GM18520 (cell line): ENCODE data around the gene EPN2.

Experiments
- ATAC-seq: cut with Tn5 transposase; IDR thresholded peaks from one replicate; pipeline ENCODE4 v1.9.1; 2021; ENCODE audit not compliant: unreplicated experiment

The EPN2 gene

GRCh38 chr17:19290066-19290705 is 53.0 kb downstream of the EPN2 start:
- ATAC-seq: no peak

GRCh38 chr17:19291646-19292376 is 54.6 kb downstream of the EPN2 start:
- no peak for ATAC-seq

- ATAC-seq: no peak
Observed at GRCh38 chr17:19292377-19292711, 55.2 kb downstream of the EPN2 start.

GRCh38 chr17:19294443-19294842 is 57.3 kb downstream of the EPN2 start:
- ATAC-seq: no peak

GRCh38 chr17:19295473-19296135 is 58.4 kb downstream of the EPN2 start:
- no peak for ATAC-seq

GRCh38 chr17:19296786-19297778 is 59.9 kb downstream of the EPN2 start:
- ATAC-seq: no peak

- ATAC-seq: no peak
Observed at GRCh38 chr17:19298569-19299213, 61.5 kb downstream of the EPN2 start.

GRCh38 chr17:19299214-19299747 is 62.1 kb downstream of the EPN2 start:
- no peak for ATAC-seq

- no peak for ATAC-seq
Observed at GRCh38 chr17:19299866-19300265, 62.7 kb downstream of the EPN2 start.

- ATAC-seq: no peak
Observed at GRCh38 chr17:19301274-19301951, 64.2 kb downstream of the EPN2 start.

GRCh38 chr17:19301973-19302372 is 64.8 kb downstream of the EPN2 start:
- ATAC-seq: no peak

- ATAC-seq: no peak
Observed at GRCh38 chr17:19302791-19303331, 65.7 kb downstream of the EPN2 start.

GRCh38 chr17:19303367-19303776 is 66.2 kb downstream of the EPN2 start:
- ATAC-seq: no peak

GRCh38 chr17:19304209-19304608 is 67.0 kb downstream of the EPN2 start:
- ATAC-seq: no peak

- no peak for ATAC-seq
Observed at GRCh38 chr17:19304751-19305150, 67.6 kb downstream of the EPN2 start.

GRCh38 chr17:19305256-19305655 is 68.1 kb downstream of the EPN2 start:
- ATAC-seq: no peak

GRCh38 chr17:19305761-19306159 is 68.6 kb downstream of the EPN2 start:
- no peak for ATAC-seq

GRCh38 chr17:19306160-19307111 is 69.3 kb downstream of the EPN2 start:
- ATAC-seq: peak; percentile 86
